Astrocyte of the spinal cord (primary cell): Measurements from ENCODE around the gene GRIK2.
"Not testable (repeated sequence)": the region's sequence is repeated elsewhere in the genome, so short reads cannot be mapped to it uniquely, and the experiment has no call there.

ENCODE experiments used
- DNase-seq: peaks from one replicate; pipeline ENCODE4 v3.0.0; 2011; ENCODE audit warnings: low read depth, low spot score
- H3K4me3 ChIP-seq: 2 replicates; pipeline ENCODE4 v1.5.1; 2011; ENCODE audit warnings: low read depth, mild to moderate bottlenecking, low read length, moderate library complexity
- CTCF ChIP-seq: IDR thresholded peaks from 2 replicates; pipeline ENCODE4 v1.5.1; 2012; ENCODE audit warnings: low read depth, mild to moderate bottlenecking, low read length, inconsistent platforms
- in situ Hi-C: cut with HindIII; loops from 2 replicates; pipeline ENCODE4 v1.10.0; 2017; ENCODE audit warnings: low sequenced_read_pairs

Gene GRIK2

GRCh38 chr6:101613556-101613955 lies 220.0 kb downstream of the GRIK2 start:
- no peak overlapping the region for H3K4me3 ChIP-seq
- no peak for DNase-seq
- no peak for TF ChIP-seq CTCF
- in situ Hi-C loops = no loop called here

GRCh38 chr6:101614774-101615173 lies 221.3 kb downstream of the GRIK2 start:
- H3K4me3 ChIP-seq = no peak overlapping the region
- TF ChIP-seq CTCF = no peak
- peak; percentile 80 for DNase-seq
- in situ Hi-C loops = no loop called here

DNA sequence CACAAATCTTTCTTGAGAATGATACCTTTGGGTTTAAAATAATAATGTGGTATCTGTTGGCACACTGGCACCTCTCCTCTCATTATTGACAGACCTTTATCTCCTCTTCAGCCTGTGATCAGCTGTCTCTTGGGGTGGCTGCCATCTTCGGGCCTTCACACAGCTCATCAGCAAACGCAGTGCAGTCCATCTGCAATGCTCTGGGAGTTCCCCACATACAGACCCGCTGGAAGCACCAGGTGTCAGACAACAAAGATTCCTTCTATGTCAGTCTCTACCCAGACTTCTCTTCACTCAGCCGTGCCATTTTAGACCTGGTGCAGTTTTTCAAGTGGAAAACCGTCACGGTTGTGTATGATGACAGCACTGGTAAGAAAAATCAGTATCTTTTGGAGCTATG lies 232.8 kb downstream of the GRIK2 start:
- in situ Hi-C loops = no loop called here
- TF ChIP-seq CTCF = no peak
- no peak overlapping the region for H3K4me3 ChIP-seq
- DNase-seq = no peak

- TF ChIP-seq CTCF = no peak
- in situ Hi-C loops = no loop called here
- H3K4me3 ChIP-seq = no peak overlapping the region
- DNase-seq = no peak
Observed at GRCh38 chr6:101630941-101631340, 237.4 kb downstream of the GRIK2 start.

DNA sequence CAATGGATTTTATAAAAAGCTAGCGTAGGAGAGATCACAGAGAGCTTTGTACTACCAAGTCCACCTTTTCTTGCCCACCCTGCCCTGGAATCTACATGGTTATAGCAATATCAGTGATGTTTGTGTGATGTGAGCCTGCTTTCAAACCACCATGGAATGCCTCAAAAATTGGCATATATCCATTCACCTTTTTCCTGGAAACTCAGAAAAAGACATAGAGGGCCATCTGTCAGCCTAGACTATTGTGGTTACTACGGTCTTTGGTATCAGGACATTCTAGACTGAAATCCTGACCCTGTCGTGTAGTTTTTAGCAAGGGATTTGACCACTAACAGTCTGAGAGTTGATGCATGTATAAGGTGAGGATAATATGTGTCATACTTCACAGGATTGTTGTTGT lies 239.6 kb downstream of the GRIK2 start:
- H3K4me3 ChIP-seq = no peak overlapping the region
- DNase-seq = no peak
- TF ChIP-seq CTCF = no peak
- in situ Hi-C loops = no loop called here

DNA sequence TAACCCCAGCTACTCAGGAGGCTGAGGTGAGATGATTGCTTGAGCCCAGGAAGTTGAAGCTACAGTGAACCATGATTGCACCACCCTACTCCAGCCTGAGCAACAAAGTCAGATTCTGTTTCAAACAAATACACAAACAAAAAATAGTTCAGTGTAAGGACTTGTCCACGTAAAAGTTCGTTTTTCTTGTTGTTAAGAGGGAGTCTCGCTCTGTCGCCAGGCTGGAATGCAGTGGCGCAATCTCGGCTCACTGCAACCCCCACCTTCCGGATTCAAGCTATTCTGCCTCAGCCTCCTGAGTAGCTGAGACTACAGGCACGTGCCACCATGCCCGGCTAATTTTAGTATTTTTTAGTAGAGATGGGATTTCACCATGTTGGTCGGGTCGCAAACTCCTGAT lies 245.4 kb downstream of the GRIK2 start:
- in situ Hi-C loops, H3K4me3 ChIP-seq, DNase-seq: not testable (repeated sequence)

DNA sequence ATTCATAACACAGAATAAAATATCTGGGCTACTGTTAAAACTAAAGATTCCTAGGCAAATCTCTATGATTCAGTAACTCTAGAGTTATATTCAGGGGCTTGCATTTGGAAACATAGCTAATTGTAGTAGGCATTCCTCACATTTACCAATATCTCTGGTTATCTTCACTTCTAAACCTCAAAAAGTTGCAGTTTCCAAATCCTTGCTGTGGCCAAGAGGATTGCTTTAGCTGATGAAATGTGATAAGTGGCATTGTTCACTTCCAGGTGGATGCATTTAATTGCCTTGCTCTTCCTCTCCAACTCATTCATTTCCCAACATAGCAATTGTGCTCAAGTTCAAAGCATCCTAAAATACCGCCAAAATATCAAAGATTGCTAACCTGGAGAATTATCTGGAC lies 246.6 kb downstream of the GRIK2 start:
- in situ Hi-C loops = no loop called here
- DNase-seq = peak; percentile 7
- TF ChIP-seq CTCF = no peak
- H3K4me3 ChIP-seq = no peak overlapping the region
